ENCODE results near the gene BMP5.

BMP5 gene

GRCh38 chr6:55895972-55896730 lies 20.8 kb upstream of the BMP5 start:
- H3K9ac ChIP-seq (ENCODE audit: low read depth, low read length, poor library complexity, severe bottlenecking): no peak overlapping the region
- no peaks in the 10 kb centered on the region for H3K9me2 ChIP-seq (replicated peaks; ENCODE audit: low read depth, low read length)
- TF ChIP-seq CTCF (conservative IDR thresholded peaks at IDR 0.05; ENCODE audit: low read length) (no peak), EZH2phosphoT487 (IDR thresholded peaks at IDR 0.05; ENCODE audit: borderline replicate concordance) (no peak)
- H3F3A ChIP-seq (ENCODE audit: low read depth): no peaks in the 10 kb centered on the region
- no peak overlapping the region for H2AFZ ChIP-seq (ENCODE audit: low read length)
- no peaks in the 10 kb centered on the region for H3K9me3 ChIP-seq (ENCODE audit: insufficient read depth, low read depth, low read length)
- H3K27me3 ChIP-seq (ENCODE audit: insufficient read depth, low read length, poor library complexity, severe bottlenecking): no peaks in the 10 kb centered on the region
- no peaks in the 10 kb centered on the region for H3K79me2 ChIP-seq (ENCODE audit: insufficient read depth, low read length)
- no peaks in the 10 kb centered on the region for H3K36me3 ChIP-seq (ENCODE audit: insufficient read depth, low read length)
- H3K4me3 ChIP-seq (ENCODE audit: low read length, poor library complexity, severe bottlenecking): no peak overlapping the region
- no peaks in the 10 kb centered on the region for H3K4me1 ChIP-seq (ENCODE audit: insufficient read depth, low read length, poor library complexity, severe bottlenecking)
- no peak overlapping the region for H3K4me2 ChIP-seq (ENCODE audit: low read depth, low read length, poor library complexity, severe bottlenecking)
- no peaks in the 10 kb centered on the region for H4K20me1 ChIP-seq (ENCODE audit: insufficient read depth, low read length, poor library complexity, severe bottlenecking)

GRCh38 chr6:55892749-55893357 lies 17.5 kb upstream of the BMP5 start:
- Histone ChIP-seq H3K27me3 (ENCODE audit: insufficient read depth, low read length, poor library complexity, severe bottlenecking) (no peaks in the 10 kb centered on the region), H3K9ac (ENCODE audit: low read depth, low read length, poor library complexity, severe bottlenecking) (no peak overlapping the region), H3K36me3 (ENCODE audit: insufficient read depth, low read length) (no peaks in the 10 kb centered on the region), H3K4me3 (ENCODE audit: low read length, poor library complexity, severe bottlenecking) (no peak overlapping the region), H3F3A (ENCODE audit: low read depth) (no peaks in the 10 kb centered on the region), H3K9me3 (ENCODE audit: insufficient read depth, low read depth, low read length) (no peaks in the 10 kb centered on the region), H2AFZ (ENCODE audit: low read length) (no peak overlapping the region), H3K79me2 (ENCODE audit: insufficient read depth, low read length) (no peaks in the 10 kb centered on the region), H3K9me2 (replicated peaks; ENCODE audit: low read depth, low read length) (no peaks in the 10 kb centered on the region), H4K20me1 (ENCODE audit: insufficient read depth, low read length, poor library complexity, severe bottlenecking) (no peaks in the 10 kb centered on the region), H3K4me2 (ENCODE audit: low read depth, low read length, poor library complexity, severe bottlenecking) (no peak overlapping the region), H3K4me1 (ENCODE audit: insufficient read depth, low read length, poor library complexity, severe bottlenecking) (no peaks in the 10 kb centered on the region)
- TF ChIP-seq CTCF (conservative IDR thresholded peaks at IDR 0.05; ENCODE audit: low read length): no peak
- TF ChIP-seq EZH2phosphoT487 (IDR thresholded peaks at IDR 0.05; ENCODE audit: borderline replicate concordance): no peak

GRCh38 chr6:55888917-55889316 lies 13.5 kb upstream of the BMP5 start:
- TF ChIP-seq EZH2phosphoT487 (IDR thresholded peaks at IDR 0.05; ENCODE audit: borderline replicate concordance) (no peak), CTCF (conservative IDR thresholded peaks at IDR 0.05; ENCODE audit: low read length) (no peak)
- Histone ChIP-seq H3K9ac (ENCODE audit: low read depth, low read length, poor library complexity, severe bottlenecking) (no peak overlapping the region), H4K20me1 (ENCODE audit: insufficient read depth, low read length, poor library complexity, severe bottlenecking) (no peaks in the 10 kb centered on the region), H3K4me2 (ENCODE audit: low read depth, low read length, poor library complexity, severe bottlenecking) (no peak overlapping the region), H3F3A (ENCODE audit: low read depth) (no peaks in the 10 kb centered on the region), H3K36me3 (ENCODE audit: insufficient read depth, low read length) (no peaks in the 10 kb centered on the region), H3K27me3 (ENCODE audit: insufficient read depth, low read length, poor library complexity, severe bottlenecking) (no peaks in the 10 kb centered on the region), H3K9me2 (replicated peaks; ENCODE audit: low read depth, low read length) (no peaks in the 10 kb centered on the region), H3K79me2 (ENCODE audit: insufficient read depth, low read length) (no peaks in the 10 kb centered on the region), H3K4me1 (ENCODE audit: insufficient read depth, low read length, poor library complexity, severe bottlenecking) (no peaks in the 10 kb centered on the region), H3K4me3 (ENCODE audit: low read length, poor library complexity, severe bottlenecking) (no peak overlapping the region), H3K9me3 (ENCODE audit: insufficient read depth, low read depth, low read length) (no peaks in the 10 kb centered on the region), H2AFZ (ENCODE audit: low read length) (no peak overlapping the region)
